Measurements from ENCODE around the gene DENND1A.

The DENND1A gene

DNA sequence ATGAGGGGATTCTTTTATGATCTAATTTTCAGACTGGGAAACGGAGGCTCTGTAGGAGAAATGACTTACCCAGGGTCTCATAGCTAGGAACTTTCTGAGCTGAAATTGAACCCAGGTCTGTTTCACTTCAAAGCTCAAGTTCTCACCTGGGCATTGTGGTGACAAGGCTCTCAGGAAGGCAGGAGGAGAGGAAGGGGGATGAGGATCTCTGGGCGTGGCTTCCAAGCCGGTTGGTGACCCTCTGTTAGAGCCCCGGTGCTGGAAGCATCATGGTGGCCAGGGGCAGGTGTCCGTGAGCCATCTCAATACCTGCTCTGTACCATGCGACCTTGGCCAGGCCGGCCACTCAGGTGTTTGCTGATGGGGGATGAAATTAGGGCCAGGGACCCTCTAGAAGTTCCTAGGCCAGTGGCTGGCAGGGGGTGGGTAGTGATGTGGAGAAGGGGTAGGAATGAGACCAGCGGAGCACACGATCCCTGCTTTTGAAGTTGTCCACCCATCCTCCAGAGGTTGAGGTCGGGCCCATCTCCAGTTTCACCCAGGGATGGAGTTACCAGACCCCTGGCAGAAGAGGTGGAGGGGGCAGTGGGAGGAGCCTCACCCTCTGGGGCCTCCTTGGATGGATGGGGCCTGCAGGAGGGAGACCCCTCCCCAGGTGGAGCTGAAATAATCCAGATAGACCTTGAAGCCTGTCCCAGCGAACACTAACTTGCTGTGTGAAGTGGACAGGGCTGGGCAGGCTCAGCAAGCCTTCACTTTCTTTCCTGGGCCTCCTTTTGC, 568.0 kb downstream of the DENND1A start:
- no peak for DNase-seq

- no peak for DNase-seq
These were observed 568.7 kb downstream of the DENND1A start for GRCh38 chr9:123361086-123361730.

DNA sequence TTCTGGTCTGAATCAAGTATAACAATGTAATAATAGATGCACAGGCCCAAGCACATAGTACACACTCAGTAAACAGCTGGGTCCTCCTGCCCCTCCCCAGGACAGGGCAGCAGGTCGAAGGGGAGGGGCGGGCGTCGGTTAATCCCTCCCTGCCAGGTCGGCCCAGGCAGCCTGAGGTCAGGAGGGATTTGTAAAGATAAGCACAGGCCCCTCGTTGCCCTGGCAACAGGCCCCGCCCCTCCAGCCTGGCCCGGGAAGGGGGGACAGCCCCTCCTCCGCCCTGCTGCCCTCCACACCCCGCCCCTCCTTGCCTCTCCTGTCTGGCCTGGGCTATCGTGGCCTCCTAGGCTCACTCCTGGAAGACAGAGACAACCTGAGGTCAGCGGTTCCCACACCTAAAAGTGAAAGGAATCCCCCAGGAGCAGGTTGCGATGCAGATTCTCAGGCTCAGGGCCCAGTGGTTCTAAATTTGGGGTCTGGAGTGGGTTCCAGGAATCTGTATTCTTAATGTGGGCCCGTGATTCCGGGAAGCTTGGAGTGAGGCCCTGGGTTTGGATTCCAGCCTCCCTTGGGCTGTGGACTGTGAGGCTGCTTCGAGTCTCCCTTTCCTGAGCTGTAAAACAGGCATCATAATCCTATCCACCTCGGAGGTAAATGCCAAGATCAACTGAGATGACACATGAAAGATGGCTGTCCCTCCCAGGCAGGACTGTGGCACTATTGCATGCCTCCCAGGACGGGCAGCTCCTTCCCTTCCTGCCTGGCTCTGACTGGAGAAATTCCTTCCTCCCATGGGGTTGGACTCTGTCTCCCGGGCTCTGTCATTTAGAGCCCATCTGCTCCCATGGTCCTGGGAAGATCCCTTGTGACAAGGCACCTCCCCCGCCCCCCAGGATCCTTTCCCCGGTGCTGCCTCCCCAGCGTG, 569.5 kb downstream of the DENND1A start:
- DNase-seq = no peak

DNA sequence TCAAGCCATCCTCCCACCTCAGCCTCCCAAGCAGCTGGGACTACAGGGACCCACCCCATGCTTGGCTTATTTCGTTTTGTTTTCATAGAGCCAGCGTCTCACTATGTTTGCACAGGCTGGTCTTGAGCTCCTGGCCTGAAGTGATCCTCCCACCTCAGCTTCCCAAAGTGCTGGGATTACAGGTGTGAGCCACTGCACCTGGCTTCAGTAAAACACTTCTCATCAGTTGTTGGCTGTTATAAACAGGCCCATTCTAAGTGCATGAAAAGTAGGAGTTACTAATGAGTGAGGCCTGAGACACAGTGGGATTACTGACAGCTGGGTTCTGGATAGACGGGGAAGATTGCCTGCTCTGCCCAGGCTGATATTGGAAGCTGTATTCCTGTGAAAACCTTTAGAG, 570.4 kb downstream of the DENND1A start:
- no peak for DNase-seq

GRCh38 chr9:123359106-123359505, 570.8 kb downstream of the DENND1A start:
- DNase-seq = no peak

- no peak for DNase-seq
These were observed 571.6 kb downstream of the DENND1A start for GRCh38 chr9:123358181-123358905.

DNA sequence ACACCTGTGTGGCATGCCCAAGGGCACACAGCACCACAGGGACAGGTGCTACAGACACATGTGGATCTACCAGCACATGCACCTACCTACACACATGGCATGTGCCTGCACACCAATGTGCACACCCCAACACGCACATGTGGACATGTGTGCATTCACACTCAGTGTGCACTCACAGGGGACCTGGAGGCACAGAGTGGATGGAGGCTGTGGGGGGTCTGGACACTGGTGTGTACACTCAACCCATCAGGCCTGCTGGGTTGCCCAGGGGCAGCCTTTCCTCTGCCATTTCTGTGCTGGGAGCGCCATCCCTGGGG, 572.2 kb downstream of the DENND1A start:
- DNase-seq = no peak

DNA sequence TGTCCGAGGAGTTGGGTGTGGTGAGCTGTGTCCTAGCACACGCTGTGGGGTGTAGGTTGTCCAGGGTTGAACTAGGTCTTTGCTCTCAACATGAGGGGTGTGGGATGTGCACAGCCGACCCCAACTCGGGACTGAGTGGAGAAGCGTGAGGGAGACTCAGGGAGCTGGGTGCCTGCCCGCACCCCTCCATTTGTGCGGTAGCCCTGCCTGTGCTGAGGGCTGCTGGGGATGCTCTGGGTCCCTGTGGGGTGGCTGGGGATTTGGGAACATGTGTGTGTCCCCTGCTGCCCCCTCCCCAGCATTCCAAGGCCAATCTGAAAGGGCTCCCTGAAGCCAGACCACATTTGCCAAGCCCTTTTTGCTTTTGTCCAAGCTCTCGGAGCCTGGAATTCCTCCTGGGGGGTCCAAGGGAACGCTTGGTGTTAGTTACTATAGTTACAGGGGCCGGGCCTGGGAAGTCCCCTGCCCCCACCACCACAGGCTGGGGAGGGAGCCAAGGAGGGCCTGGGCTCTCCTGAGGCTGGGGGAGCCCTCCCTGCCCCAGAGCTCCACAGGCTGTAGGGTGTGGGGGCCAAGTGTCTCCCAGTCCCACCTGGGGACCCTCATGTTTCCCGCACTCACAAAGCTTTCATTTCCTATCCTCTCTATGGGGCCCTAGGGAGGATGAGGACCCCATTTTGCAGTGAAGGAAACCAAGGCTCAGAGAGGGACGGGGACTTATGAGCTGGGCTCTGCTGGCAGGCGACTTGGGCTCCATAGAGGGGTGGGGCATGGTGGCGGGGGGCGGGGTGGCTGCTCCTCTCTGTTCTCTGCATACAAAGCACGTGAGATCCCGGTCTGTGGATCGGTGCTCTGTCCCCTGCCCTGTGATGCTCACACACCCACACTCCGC, 572.8 kb downstream of the DENND1A start:
- no peak for DNase-seq

DNA sequence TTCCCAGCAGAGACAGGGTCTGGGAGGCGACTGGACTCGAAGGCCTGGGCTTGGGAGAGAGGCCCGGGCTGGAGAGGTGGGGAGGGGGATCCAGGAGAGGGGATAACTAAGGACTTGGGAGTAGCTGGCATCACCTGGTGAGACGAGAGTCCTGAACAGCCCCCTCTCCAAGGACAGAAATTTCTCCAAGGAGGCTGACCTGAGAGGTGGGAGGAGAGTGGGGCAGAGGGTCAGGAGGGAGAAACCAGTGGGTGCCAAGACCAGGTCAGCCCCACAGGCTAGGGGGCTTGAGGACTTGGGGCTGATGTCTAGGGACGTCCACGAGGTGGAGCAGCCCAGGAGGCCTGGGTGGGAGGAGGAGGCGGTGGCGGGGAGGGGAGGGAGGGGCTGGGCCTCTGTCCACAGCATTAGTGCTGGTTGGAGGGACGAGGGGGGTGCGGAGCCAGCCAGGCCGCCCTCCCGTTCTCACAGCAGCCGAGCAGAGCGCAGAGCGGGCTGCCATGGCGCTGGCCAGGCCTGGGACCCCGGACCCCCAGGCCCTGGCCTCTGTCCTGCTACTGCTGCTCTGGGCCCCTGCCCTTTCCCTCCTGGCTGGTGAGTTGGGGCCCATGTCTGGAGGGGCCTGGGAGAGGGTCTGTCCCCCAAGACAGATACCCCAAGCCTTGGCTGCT, 574.0 kb downstream of the DENND1A start, which contains the start of gene CRB2:
CRB2 (plus strand) TSS at position 437 of the 671 bp plus-strand sequence; CDS start at position 501, 64 bp downstream.
- no peak for DNase-seq

DNA sequence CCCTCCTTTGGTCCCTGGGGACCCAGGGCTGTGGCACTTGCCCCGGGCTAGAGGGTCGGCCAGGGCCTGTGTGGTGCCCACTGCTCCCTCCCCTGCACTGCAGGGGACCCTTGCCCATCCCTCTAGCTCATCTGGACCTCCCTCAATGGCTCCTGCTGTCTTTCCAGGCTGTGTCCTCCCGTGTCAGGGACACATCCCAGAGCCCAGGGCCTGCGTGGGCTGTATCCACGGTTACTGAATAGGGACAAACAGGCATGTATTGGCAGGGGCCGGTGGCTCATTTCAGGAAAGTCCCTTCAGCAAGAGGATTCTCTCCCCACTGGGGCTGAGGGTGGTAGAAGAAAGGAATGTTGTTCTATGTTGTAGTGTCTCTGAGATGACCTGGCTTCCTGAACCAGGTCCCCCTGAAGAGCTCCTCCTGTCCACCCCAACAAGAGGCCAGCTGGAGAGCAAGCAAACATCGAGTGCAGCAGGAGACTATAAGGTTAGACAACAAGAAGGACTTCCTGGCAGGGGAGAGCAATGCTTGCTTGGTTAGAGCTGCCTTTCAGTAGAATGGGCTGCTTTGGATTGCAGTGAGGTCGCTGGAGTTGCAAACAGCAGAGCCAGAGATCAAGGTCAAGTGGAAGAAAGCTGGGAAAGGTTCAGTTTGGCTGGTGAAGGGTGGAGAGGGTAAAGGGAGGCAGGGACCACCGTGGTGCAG, 575.0 kb downstream of the DENND1A start:
- DNase-seq = no peak

DNA sequence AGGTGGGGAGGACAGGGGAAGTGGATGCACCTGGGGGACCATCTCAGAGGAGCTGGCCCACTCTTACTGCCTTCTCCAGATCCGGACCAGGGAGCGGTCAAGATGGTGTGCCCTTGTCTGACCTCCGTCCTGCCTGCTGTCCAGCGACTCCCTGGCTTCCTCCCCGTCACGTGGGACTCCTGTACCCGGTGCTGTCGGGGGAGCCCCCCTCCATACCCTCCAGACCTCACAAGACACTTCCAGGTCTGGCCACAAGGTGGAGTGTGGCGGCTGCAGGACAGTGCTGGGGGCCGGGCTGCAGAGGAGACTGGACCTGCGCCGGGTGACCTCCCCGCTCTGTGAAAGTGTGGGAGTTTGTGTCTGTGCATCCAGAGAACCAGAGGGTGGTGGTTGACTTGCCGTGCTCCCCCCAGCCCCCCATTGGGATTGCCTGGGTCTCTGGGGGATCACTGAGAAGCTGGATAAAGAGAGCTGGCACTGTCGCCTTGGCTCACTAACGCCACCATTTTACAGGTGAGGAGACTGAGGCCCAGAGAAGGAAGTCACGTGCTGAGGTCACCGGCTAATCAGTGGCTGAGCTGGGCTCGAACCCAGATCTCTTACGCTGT, 575.8 kb downstream of the DENND1A start:
- peak; percentile 53 for DNase-seq

GRCh38 chr9:123353041-123353440, 576.9 kb downstream of the DENND1A start:
- no peak for DNase-seq

DNA sequence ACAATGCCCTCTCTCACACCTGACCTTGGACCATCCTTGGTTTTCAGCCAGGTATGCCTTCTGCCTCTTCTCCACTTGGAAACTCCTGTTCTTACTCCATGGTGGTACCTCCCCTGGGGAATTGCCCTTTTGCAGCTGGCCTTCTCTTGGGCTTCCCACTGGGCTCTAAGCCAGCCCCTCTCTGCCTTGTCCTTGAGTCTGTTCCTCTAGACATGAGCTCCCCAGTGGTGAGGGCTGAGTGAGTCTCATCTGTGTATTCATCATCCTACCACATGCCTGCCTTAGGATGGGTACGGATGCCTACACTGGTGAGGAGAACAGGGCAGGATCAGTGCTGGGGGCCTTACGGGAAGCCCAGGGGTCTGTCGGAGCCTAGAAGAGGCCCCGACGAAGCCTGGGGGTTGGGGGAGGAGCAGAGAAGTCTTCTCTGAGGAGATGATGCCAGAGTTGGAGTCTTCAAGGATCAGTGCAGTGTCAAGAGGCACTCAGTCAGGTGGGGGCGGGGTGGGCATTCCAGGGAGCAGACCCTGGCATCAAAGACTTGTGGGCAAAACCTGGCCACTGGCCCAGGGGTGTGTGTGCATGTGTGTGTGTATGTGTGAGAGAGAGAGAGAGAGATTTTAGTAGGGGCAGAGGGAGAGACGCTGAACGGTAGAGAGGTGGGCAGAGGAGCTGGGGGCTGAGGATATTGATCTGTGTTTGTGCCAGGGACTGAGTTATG, 579.2 kb downstream of the DENND1A start:
- no peak for DNase-seq

DNA sequence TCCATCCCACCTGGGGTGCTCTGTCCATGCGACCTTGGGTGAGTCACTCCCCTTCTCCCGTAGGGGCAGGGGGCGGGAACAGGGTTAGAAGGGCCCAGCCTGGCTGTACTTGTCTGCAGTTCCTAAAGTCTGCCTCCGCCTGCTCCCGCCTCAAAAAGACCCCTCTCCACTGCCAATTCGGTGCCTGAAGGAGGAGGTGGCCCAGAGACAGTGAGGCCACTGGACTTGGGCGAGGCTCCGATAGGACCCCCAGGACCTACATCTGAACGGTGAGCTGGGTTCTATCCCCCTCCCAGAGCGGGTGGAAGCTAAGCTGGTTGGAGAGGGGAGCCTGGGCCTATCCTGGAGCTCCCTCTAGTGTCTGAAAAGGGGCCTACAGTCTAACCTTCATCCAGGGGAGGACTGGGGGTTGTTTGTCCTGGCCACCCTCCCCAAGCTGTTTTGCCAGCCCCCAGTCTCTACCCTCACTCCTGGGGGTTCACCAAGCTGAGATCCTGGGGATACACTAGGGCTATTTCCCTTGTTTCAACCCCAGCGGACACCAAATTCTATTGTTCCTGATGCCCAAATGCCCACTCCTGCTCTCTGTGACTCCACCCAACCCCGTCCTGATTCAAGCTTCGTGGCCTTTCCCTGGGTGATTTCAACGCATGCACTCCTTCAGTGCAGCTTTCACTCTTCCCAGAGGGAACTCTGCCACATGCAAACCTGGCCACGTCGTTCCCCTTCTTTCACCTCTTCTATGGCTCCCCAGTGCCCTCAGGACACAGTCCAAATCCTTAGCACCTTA, 580.0 kb downstream of the DENND1A start:
- DNase-seq = peak; percentile 51

DNA sequence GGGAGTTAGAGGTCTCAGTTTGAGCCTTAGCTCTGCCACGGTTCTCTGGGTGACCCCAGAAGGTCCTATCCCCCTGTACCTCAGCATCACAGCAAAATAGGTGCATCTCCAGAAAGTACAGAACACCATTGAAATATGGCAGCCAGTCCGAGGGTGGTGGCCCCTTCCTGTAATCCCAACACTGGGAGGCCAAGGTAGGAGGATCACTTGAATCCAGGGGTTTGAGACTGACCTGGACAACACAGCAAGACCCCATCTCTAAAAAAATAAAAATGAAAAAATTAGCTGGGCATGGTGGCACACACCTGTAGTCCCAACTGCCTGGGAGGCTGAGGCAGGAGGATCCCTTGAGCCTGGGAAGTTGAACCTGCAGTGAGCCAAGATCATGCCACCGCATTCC, 580.9 kb downstream of the DENND1A start:
- no peak for DNase-seq

DNA sequence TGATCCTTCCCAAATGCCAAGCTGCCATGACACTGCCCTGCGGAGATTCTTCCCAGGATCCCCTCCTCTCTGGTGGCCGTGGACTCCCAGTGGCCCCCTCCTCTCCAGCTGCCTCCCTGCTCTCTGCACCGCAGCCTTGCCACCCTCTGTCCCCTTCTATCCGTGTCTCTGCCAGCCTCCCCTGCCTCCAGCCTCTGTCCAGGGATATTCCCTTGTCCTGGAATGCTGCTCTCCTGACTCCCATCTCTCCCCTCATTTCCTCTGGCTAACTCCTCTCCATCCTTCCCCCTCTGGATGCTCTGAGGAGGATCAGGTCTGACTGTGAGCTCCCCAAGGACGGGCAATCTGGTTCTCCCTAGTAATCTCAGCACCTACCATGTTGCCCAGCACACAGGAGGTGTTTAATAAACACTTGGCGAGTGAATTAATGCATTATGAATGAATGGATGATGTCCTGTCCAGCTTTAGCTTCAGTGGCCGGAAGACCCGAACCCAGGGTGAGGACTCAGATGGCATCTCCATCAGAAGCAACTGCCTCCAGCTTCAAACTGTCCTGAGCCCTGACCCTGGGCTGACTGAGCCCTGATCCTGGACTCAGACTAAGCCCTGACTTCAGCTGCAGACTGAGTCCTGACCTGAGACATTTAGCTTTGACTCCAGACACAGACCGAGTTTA, 581.5 kb downstream of the DENND1A start:
- DNase-seq = no peak

GRCh38 chr9:123347289-123348060, 582.5 kb downstream of the DENND1A start:
- DNase-seq = no peak
